KMS-11 (cell line): Measurements from ENCODE around the gene CPEB3.
A peak's percentile ranks its signal among the peaks of the same experiment; 100 is the strongest.

Source experiments
- H2AFZ ChIP-seq: fragments of 200-600 bp; sonication (generic); 2 replicates; pipeline ENCODE4 v1.6.1; 2016; ENCODE audit warnings: antibody characterized with exemption, mixed run types, low read depth
- H3K27ac ChIP-seq: fragments of 200-600 bp; sonication (generic); 2 replicates; pipeline ENCODE4 v1.6.1; 2016; ENCODE audit warnings: mild to moderate bottlenecking, mixed run types
- H3K27me3 ChIP-seq: fragments of 200-600 bp; sonication (generic); 2 replicates; pipeline ENCODE4 v1.6.1; 2017; ENCODE audit warnings: mild to moderate bottlenecking, low read depth, mixed run types, moderate library complexity; ENCODE audit not compliant: insufficient read depth
- H3K36me3 ChIP-seq: fragments of 200-600 bp; sonication (generic); 2 replicates; pipeline ENCODE4 v1.6.1; 2017; ENCODE audit warnings: mild to moderate bottlenecking, mixed run types; ENCODE audit not compliant: insufficient read depth
- H3K4me1 ChIP-seq: fragments of 200-600 bp; sonication (generic); 2 replicates; pipeline ENCODE4 v1.6.1; 2016; ENCODE audit warnings: mild to moderate bottlenecking, low read depth, mixed run types; ENCODE audit not compliant: poor library complexity, severe bottlenecking
- H3K4me2 ChIP-seq: fragments of 200-600 bp; sonication (generic); 2 replicates; pipeline ENCODE4 v1.7.0; 2016; ENCODE audit warnings: mild to moderate bottlenecking, mixed run types
- H3K4me3 ChIP-seq: fragments of 200-600 bp; sonication (generic); IDR thresholded peaks from 2 replicates; pipeline ENCODE4 v1.6.1; 2017; ENCODE audit warnings: low read depth, low read length, mixed read lengths; ENCODE audit not compliant: insufficient read depth
- H3K79me2 ChIP-seq: fragments of 200-600 bp; sonication (generic); 2 replicates; pipeline ENCODE4 v1.6.1; 2016; ENCODE audit warnings: low read depth, mixed run types; ENCODE audit not compliant: insufficient read depth
- H3K9ac ChIP-seq: fragments of 200-600 bp; sonication (generic); 2 replicates; pipeline ENCODE4 v1.6.1; 2016; ENCODE audit warnings: mild to moderate bottlenecking, mixed run types
- H4K20me1 ChIP-seq: fragments of 200-600 bp; sonication (generic); 2 replicates; pipeline ENCODE4 v1.6.1; 2016; ENCODE audit warnings: mild to moderate bottlenecking, mixed run types; ENCODE audit not compliant: insufficient read depth
- CTCF ChIP-seq: fragments of 200-600 bp; sonication (generic); conservative IDR thresholded peaks from 2 replicates; pipeline ENCODE4 v1.6.1; 2017; ENCODE audit warnings: low read depth, mild to moderate bottlenecking, antibody characterized with exemption, low read length, moderate library complexity, mixed read lengths

Gene CPEB3

GRCh38 chr10:92076722-92077121 lies 214.2 kb downstream of the CPEB3 start:
- H3K9ac ChIP-seq: no peak overlapping the region
- TF ChIP-seq CTCF: no peak
- H3K27me3 ChIP-seq: no peaks in the 10 kb centered on the region
- H3K79me2 ChIP-seq: no peaks in the 10 kb centered on the region
- H3K27ac ChIP-seq: no peak overlapping the region
- no peaks in the 10 kb centered on the region for H3K36me3 ChIP-seq
- peaks cover 6% of the 10 kb centered on the region for H3K4me1 ChIP-seq
- no peak overlapping the region for H2AFZ ChIP-seq
- no peak overlapping the region for H3K4me3 ChIP-seq
- no peaks in the 10 kb centered on the region for H4K20me1 ChIP-seq
- no peak overlapping the region for H3K4me2 ChIP-seq

- H3K27me3 ChIP-seq: no peaks in the 10 kb centered on the region
- no peaks in the 10 kb centered on the region for H3K79me2 ChIP-seq
- H4K20me1 ChIP-seq: no peaks in the 10 kb centered on the region
Measured at GRCh38 chr10:92075829-92076228, 215.0 kb downstream of the CPEB3 start.

GRCh38 chr10:92074126-92074887 lies 216.6 kb downstream of the CPEB3 start:
- no peak overlapping the region for H2AFZ ChIP-seq
- no peaks in the 10 kb centered on the region for H3K27me3 ChIP-seq
- H3K4me2 ChIP-seq: no peak overlapping the region
- no peak overlapping the region for H3K9ac ChIP-seq
- peak; percentile 63; the same call in 1 of the 2 replicates for TF ChIP-seq CTCF
- no peak overlapping the region for H3K27ac ChIP-seq
- no peaks in the 10 kb centered on the region for H3K79me2 ChIP-seq
- H4K20me1 ChIP-seq: no peaks in the 10 kb centered on the region
- H3K4me3 ChIP-seq: no peak overlapping the region
- H3K36me3 ChIP-seq: no peaks in the 10 kb centered on the region
- H3K4me1 ChIP-seq: no peaks in the 10 kb centered on the region

More at GRCh38 chr10:92075829-92076228, 215.0 kb downstream of the CPEB3 start:
- H3K36me3 ChIP-seq: no peaks in the 10 kb centered on the region
- H3K27ac ChIP-seq: no peak overlapping the region
- no peak for TF ChIP-seq CTCF
- H3K9ac ChIP-seq: no peak overlapping the region
- no peak overlapping the region for H3K4me3 ChIP-seq
- H3K4me2 ChIP-seq: no peak overlapping the region
- H2AFZ ChIP-seq: no peak overlapping the region
- H3K4me1 ChIP-seq: no peaks in the 10 kb centered on the region

- Histone ChIP-seq H3K27ac (no peak overlapping the region), H3K9ac (no peak overlapping the region), H2AFZ (no peak overlapping the region), H3K27me3 (no peaks in the 10 kb centered on the region), H3K36me3 (no peaks in the 10 kb centered on the region), H3K4me3 (no peak overlapping the region), H4K20me1 (no peaks in the 10 kb centered on the region), H3K4me1 (no peaks in the 10 kb centered on the region), H3K4me2 (no peak overlapping the region), H3K79me2 (no peaks in the 10 kb centered on the region)
- no peak for TF ChIP-seq CTCF
Measured at GRCh38 chr10:92068900-92069299, 222.0 kb downstream of the CPEB3 start.
